Mononuclear cell (primary cell): ENCODE measurements around the gene NOTCH1. TPM values are rescaled to one million over a fixed set of nuclear protein-coding genes. Genes with fewer than 3 reads are reported as not detected.
"Not testable (repeated sequence)": the region's sequence is repeated elsewhere in the genome, so short reads cannot be mapped to it uniquely, and the experiment has no call there.

Source experiments
- H3K27me3 ChIP-seq: 2 replicates; pipeline ENCODE4 v1.6.0; 2011; ENCODE audit warnings: low read length, control low read depth; ENCODE audit not compliant: insufficient read depth
- H3K4me1 ChIP-seq: 2 replicates; pipeline ENCODE4 v1.5.1; 2011; ENCODE audit warnings: mild to moderate bottlenecking, low read length, control low read depth; ENCODE audit not compliant: insufficient read depth
- H3K4me3 ChIP-seq: 2 replicates; pipeline ENCODE4 v1.5.1; 2011; ENCODE audit warnings: mild to moderate bottlenecking, low read length, moderate library complexity
- H3K9me3 ChIP-seq: 2 replicates; pipeline ENCODE4 v1.5.1; 2011; ENCODE audit warnings: low read depth, mild to moderate bottlenecking, control low read depth, low read length
- total RNA-seq: library from RNA; depleted of rRNA; stranded (reverse); fragments of >200 nt; gene quantifications from one replicate; pipeline ENCODE4 v1.2.3, GENCODE V29; 2012

NOTCH1 gene
- total RNA-seq, 1 donor = 28.1 TPM

DNA sequence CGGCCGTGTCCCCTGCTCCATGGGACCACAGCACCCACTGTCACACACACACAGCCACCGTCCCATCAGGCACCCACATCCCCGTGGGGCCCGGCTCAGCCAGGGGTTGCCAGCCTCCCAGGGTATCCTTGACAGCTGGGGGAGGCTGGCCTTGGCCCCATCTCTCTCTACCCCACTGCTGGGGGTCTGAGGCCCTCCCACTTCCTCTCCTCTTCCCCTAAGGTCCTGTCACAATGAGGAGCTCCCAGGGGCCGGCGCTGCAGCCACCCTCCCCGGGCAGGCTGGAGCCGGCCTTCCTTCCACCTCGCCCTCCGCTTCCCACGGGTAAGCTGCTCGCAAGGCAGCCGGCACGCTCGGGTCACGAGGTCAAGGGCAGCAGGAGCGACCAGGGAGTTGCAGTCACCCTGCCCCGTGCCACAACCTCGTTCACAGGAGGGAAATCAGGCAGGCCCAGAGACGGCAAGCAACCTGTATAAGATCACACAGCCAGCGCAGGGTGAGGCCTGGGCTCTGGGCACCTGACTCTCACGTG, 38.6 kb upstream of the NOTCH1 start:
- no peaks in the 10 kb centered on the region for H3K27me3 ChIP-seq
- peaks cover 25% of the 10 kb centered on the region for H3K4me1 ChIP-seq
- no peak overlapping the region for H3K4me3 ChIP-seq
- H3K9me3 ChIP-seq = no peaks in the 10 kb centered on the region

DNA sequence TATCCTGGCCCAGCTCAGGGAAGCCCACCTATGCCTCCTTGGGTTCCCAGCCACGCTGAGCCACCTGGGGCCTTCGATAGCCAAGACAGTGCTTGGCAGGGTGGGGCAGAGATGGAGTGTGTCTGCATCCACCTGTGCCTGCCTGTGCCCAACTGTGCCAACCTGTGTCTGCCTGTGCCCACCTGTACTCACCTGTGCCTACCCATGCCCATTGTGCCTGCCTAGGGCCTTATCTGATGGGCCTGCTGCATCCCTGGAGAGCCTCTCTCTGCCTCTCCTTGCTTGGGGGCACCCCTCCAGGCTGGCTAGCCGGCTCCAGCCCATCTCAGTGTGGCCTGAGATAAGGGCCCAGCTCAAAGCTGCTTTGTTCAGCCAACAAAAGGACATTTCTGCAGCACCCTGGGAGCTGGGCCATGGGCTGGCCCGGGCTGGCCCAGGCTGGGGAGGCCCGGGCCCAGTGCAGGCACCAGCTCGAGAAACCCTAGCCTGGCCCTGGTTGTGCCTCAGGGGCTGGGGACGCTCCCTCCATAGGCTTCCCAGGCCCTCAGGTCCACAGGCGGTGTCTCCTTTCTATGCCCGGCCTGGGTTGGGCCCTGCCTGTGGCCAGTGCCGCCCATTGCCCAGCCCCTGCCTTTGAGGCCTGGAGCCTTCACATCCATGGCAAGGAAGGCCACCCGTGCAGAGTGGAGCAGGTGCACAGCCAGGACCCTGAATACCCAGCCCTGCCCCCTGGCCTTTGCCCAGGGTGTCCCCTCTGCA, 37.3 kb upstream of the NOTCH1 start:
- no peaks in the 10 kb centered on the region for H3K27me3 ChIP-seq
- H3K4me1 ChIP-seq = peaks cover 22% of the 10 kb centered on the region
- H3K4me3 ChIP-seq = no peak overlapping the region
- H3K9me3 ChIP-seq = no peaks in the 10 kb centered on the region

DNA sequence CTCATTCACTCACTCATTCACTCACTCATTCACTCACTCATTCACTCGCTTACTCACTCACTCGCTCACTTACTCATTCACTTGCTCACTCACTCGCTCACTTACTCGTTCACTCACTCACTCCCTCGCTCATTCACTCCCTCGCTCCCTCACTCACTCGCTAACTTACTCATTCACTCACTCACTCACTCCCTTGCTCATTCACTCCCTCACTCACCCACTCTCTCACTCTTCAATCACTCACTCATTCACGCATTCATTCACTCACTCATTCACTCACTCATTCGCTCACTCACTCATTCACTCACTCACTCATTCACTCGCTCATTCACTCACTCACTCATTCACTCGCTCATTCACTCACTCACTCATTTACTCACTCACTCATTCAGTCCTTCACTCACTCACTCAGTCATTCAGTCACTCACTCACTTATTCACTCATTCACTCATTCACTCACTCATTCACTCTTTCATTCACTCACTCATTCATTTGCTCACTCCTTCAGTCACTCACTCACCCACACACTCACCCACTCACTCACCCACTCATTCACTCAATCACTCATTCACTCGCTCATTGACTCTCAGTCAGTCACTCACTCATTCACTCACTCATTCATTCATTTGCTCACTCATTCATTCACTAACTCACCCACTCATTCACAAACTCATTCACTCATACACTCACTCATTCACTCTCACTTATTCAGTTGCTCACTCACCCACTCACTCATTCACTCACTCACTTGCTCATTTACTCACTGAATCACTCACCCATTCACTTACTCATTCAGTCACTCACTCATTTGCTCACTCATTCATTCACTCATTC, 36.0 kb upstream of the NOTCH1 start:
- Histone ChIP-seq H3K9me3 (no peaks in the 10 kb centered on the region), H3K4me1 (peaks cover 10% of the 10 kb centered on the region), H3K27me3 (no peaks in the 10 kb centered on the region), H3K4me3 (no peak overlapping the region)

DNA sequence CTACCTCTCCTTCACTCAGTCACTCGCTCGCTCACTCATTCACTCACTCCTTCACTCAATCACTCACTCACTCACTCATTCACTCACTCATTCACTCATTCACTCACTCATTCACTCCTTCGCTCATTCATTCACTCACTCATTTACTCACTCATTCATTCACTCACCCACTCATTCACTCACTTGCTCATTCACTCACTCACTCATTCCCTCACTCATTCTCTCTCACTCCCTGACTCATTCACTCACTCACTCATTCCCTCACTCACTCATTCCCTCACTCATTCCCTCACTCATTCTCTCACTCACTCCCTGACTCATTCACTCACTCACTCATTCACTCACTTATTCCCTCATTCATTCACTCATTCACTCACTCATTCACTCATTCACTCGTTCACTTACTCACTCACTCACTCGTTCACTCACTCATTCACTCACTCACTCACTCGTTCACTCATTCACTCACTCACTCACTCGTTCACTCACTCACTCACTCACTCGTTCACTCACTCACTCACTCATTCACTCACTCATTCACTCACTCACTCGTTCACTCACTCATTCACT, 33.9 kb upstream of the NOTCH1 start:
- not testable (repeated sequence) for H3K4me1 ChIP-seq, H3K9me3 ChIP-seq, H3K4me3 ChIP-seq, H3K27me3 ChIP-seq

DNA sequence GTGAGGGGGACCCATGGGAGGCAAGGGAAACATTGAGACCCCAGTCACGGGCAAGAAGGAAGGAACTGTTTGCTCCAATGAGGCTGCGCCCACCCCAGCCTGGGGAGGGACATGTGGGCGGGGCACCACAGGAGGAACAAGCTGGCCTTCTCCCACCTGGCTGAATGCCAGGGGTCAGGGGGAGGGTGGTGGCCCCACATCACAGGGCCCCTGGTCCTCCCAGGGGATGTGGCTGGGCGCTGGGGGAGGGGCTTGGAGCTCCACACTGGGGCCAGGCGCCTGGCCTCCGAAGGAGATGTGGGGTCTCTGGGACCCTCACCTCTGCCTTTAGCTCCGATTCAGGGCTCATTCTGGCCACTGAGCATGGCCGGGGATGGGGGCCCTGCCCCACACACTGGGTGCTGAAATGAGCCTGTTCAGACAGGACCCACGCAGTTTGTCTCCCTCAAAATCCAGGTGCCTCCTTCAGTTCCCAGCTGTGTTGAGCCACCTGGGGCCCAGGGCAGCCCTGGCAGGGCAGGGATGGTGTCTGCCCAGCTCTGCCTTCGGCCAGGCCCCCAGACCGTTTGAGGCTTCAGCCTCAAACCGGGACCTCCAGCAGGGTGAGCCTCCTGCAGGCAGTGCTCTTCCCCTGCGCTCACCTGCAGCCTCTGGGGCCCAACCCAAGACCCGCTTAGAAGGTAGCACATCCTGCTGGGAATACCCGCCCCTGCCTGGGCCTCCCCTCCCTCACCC, 33.2 kb upstream of the NOTCH1 start:
- Histone ChIP-seq H3K4me1 (peaks cover 8% of the 10 kb centered on the region), H3K4me3 (no peak overlapping the region), H3K27me3 (no peaks in the 10 kb centered on the region), H3K9me3 (no peaks in the 10 kb centered on the region)

DNA sequence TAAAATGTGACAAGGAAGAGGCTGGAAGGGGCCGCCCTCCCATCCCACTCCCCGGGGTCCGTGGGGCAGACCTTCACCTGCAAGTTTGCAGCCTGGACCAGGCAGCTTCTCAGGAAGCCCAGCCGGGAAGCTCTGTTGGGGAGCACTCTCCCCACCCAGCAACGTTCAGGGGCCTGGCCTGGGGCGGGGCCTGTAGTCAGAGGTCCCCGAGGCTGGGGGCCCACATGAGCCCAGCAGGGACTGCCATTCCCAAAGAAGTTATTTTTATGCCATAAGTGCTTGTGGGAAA, 32.7 kb upstream of the NOTCH1 start:
- H3K27me3 ChIP-seq = no peaks in the 10 kb centered on the region
- no peaks in the 10 kb centered on the region for H3K9me3 ChIP-seq
- peaks cover 8% of the 10 kb centered on the region for H3K4me1 ChIP-seq
- no peak overlapping the region for H3K4me3 ChIP-seq

DNA sequence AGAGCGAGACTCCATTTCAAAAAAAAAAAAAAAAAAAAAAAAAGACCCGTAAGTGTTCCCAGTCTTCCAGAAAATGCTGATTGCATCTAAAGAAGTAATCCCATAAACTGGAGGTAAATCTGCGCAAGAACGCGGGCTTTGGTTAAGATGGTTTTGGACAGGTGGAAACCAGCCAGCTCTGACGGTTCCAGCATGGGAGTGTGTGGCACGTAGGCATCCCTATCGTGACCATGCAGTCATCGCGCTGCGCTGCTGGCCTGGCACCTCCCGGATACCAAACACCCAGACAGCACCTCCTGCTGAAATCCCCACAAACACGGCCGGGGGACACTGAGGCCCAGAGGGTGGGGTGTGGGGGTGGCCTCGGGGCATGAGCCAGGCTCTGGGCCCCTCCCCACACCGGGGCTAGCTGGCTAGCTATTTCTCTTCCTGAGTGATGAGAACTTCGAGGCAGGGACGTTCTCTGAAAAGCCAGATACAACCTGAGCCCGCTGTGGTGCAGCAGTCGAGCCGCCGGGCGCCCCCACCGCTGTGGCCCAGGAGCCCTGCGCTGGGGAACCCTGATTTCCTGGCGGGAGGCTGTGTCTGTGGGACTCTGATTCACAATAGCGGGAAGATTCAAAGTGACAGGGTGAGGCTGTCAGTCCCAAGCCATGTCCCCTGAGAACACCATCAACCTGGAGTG, 32.2 kb upstream of the NOTCH1 start:
- H3K9me3 ChIP-seq = no peaks in the 10 kb centered on the region
- no peak overlapping the region for H3K4me3 ChIP-seq
- H3K4me1 ChIP-seq = peaks cover 8% of the 10 kb centered on the region
- no peaks in the 10 kb centered on the region for H3K27me3 ChIP-seq

DNA sequence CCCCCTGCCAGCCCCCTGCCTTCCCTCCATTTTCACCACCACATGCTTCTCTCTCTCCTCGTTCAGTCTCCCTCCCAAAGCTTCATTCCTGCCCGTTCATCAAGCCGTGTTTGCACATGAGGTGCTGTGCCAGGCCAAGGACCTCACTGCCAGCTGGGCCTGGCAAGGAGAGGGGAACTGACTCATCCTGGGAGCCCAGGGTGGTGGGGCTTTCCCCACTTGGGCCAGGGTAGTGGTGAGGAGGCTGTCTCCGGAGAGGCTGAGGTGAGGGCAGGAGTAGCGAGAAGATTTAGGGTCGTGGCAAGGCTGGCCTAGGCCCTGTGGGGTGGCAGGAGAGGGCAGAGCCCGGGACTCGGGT, 30.4 kb upstream of the NOTCH1 start:
- no peaks in the 10 kb centered on the region for H3K27me3 ChIP-seq
- no peaks in the 10 kb centered on the region for H3K9me3 ChIP-seq
- H3K4me3 ChIP-seq = no peak overlapping the region
- H3K4me1 ChIP-seq = peaks cover 8% of the 10 kb centered on the region

DNA sequence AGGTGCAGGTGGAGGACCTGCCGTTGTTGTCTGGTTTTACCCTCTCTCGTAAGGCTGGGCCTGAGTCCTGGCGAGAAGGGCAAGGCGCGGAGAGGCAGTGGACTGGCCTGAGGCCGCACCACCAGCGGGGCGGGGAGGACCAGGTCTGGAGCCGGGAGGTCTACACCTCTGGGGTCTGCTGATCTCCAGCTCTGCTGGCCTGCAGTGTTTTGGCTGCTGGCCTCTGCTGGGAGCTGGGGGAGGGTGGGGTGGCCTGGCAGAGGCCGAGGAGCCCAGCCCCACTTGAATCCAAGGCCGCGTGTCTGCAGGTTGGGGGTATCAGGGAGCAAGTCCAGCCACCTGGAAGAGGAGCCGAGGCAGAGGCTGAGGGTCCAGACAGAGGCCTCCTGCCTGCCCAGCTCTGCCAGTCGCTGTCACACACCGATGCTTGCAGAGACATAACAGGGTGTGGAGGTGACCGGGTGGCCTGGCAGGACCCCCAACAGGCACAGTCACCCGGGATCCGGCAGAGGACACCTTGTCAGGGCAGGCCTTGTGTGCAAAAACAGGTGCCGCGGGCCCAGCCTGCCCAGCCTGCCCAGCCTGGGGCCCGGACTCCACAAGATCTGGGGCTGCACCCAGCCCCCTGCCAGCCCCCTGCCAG, 29.9 kb upstream of the NOTCH1 start:
- Histone ChIP-seq H3K27me3 (no peaks in the 10 kb centered on the region), H3K4me3 (no peak overlapping the region), H3K4me1 (peaks cover 8% of the 10 kb centered on the region), H3K9me3 (no peaks in the 10 kb centered on the region)

DNA sequence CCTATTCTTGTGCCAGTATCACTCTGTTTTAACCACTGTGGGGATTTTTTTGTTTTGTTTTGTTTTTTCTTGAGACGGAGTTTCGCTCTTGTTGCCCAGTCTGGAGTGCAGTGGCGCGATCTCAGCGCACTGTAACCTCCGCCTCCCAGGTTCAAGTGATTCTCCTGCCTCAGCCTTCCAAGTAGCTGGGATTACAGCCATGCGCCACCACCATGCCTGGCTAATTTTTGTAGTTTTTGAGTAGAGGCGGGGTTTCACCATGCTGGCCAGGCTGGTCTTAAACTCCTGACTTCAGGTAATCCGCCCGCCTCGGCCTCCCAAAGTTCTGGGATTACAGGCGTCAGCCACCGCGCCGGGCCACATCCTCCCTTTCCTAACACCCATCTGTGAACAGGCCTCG, 28.8 kb upstream of the NOTCH1 start:
- H3K9me3 ChIP-seq, H3K4me3 ChIP-seq, H3K4me1 ChIP-seq, H3K27me3 ChIP-seq: not testable (repeated sequence)

DNA sequence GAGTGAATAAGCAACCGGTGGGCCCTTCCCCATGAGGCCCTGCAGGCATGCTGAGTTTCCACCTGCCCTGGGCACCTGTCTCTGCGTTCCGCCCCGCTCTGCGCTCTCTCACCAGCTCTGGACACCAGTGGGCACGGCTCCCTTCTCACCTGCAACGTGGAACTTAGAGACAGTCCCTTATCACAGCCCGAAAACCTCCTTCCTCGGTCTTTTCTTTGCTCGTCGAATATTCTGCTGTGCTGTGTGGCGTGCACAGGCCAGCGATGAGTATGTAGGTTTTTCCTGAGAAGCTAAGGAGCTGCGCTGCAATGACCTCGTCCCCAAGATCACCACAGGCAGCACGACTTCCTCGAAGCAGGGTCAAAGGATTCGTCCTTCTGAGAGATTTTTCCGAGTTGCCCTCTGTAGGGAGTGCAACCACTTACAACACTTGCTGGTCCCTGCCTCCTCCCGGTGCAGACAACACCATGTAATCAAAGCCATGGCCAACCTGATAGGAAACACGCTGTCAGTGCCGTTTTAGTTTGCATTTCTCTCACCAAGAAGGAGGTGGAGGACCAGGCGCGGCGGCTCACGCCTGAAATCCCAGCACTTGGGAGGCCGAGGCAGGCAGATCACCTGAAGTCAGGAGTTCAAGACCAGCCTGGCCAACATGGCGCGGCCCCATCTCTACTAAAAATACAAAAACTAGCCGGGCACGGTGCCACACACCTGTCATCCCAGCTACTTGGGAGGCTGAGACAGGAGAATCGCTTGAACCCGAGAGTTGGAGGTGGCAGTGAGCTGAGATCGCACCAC, 27.2 kb upstream of the NOTCH1 start:
- Histone ChIP-seq H3K9me3 (no peaks in the 10 kb centered on the region), H3K4me3 (no peak overlapping the region), H3K4me1 (no peaks in the 10 kb centered on the region), H3K27me3 (no peaks in the 10 kb centered on the region)

DNA sequence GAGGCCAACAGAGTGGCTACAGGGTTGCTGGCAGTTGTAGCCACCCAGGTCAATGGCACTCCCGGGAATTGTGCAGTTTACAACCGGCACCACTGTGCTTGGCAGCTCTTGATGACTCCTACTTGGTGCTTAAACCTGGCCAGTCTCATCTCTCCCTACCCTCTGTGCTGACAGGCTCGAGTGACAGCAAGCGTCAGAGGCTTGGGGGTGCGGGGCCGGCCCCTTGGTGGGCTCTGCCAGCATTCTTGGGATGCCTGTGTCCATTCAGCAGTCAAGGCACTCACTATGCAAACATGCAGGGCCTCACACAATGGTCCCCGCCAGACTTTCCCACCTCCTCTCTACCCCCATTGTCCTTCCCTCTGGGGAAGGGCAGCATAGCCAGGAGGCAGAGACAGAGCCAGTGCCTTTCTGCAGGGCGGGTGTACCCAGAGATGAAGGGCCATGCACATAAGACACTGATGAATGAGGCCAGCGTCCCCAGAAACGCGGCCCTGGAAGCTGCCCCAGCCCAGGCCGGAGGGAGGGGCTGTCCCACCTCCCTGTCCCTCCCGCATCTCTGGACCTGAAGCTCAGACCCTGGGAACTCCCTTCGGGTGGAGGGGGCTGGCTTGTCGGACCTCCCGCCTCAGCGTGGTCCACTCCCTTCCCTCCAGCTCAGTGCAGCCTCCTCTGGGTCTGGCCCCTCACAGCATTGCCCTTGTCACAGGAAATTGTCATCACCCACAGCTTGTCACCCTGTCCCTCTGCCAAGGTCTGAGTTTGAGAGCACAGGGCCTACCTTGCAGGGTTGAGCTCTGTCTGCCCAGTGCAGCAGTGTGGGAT, 26.4 kb upstream of the NOTCH1 start:
- Histone ChIP-seq H3K27me3 (no peaks in the 10 kb centered on the region), H3K9me3 (no peaks in the 10 kb centered on the region), H3K4me3 (no peak overlapping the region), H3K4me1 (no peaks in the 10 kb centered on the region)

DNA sequence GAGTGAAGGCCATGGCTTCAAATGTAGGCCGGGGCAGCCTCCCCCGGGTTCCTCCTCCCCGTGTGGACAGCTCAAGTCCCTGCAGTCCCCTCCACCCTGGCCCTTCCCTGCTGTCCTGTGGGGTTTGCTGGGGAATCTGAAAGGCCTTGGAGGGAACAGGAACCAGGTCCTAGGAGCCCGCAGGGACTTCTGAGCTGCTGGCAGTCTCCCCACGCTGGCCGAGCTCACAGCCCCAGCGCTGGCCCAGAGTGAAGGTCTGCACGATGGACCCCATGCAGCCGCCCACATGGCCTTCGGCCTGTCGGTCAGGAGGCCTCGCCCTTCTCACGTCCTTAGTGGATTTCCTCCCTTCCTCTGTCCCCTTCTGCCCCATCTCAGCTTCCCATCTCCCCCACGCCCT, 25.7 kb upstream of the NOTCH1 start:
- no peaks in the 10 kb centered on the region for H3K27me3 ChIP-seq
- no peaks in the 10 kb centered on the region for H3K9me3 ChIP-seq
- H3K4me1 ChIP-seq = no peaks in the 10 kb centered on the region
- no peak overlapping the region for H3K4me3 ChIP-seq
